GM12878 (cell line): ENCODE data around the gene MEDAG. TPM values are rescaled to one million over a fixed set of nuclear protein-coding genes. Genes with fewer than 3 reads are reported as not detected.

Source experiments
- ATAC-seq: fragments of 200-7000 bp; cut with Tn5 transposase; 3 replicates; pipeline ENCODE4 v1.9.1; 2020; ENCODE audit warnings: mild to moderate bottlenecking, moderate library complexity
- BruUV-seq: library from RNA; stranded (reverse); fragments of 400-500 nt; replicated peaks from 2 replicates; lab custom pipeline; 2021; lab: Mats Ljungman, UMichigan
- CTCF ChIA-PET: fragments of 300-600 bp; sonication (Branson Sonifier 250); formaldehyde crosslinking; extraction: SDS; loops from one replicate; lab custom pipeline; 2021; ENCODE audit warnings: inconsistent platforms; lab: Yijun Ruan, JAX
- POLR2A ChIA-PET: fragments of 350-600 bp; formaldehyde crosslinking; extraction: SDS; loops from one replicate; lab custom pipeline; 2021; ENCODE audit warnings: inconsistent platforms; lab: Charles Lee
- RAD21 ChIA-PET: fragments of 300-600 bp; sonication (Branson Sonifier 250); formaldehyde crosslinking; loops from one replicate; lab custom pipeline; 2023; ENCODE audit warnings: antibody characterized with exemption; ENCODE audit not compliant: unreplicated experiment; lab: Charles Lee
- SMC1A ChIA-PET: fragments of 300-600 bp; sonication (Branson Sonifier 250); formaldehyde crosslinking; loops from one replicate; lab custom pipeline; 2023; ENCODE audit not compliant: unreplicated experiment, uncharacterized antibody; lab: Charles Lee
- DNase-seq: peaks from one replicate; pipeline ENCODE4 v3.0.0-alpha.2; 2011; ENCODE audit warnings: low read depth, low spot score
- FAIRE-seq: peaks from 3 replicates; lab custom pipeline; 2011; peaks lifted over from hg19 to GRCh38; lab: Jason Lieb, UNC
- H2AFZ ChIP-seq: 2 replicates; pipeline ENCODE4 v1.6.0; 2011; ENCODE audit warnings: low read depth, low read length, control low read depth; ENCODE audit not compliant: control insufficient read depth
- H3K27ac ChIP-seq: 2 replicates; pipeline ENCODE4 v1.5.1; 2011; ENCODE audit warnings: control low read depth; ENCODE audit not compliant: control insufficient read depth, insufficient read depth
- H3K27me3 ChIP-seq, 2 experiments: replicated peaks in 1 of 2; 2 replicates each; pipeline versions ENCODE4 v1.6.0 to v1.6.1; 2011; ENCODE audit warnings: low read length in 1 of 2; ENCODE audit not compliant: control insufficient read depth in 2 of 2, insufficient read depth in 2 of 2
- H3K36me3 ChIP-seq, 2 experiments: 2 replicates each; pipeline ENCODE4 v1.5.1; 2011; ENCODE audit warnings: low read length in 1 of 2; ENCODE audit not compliant: control insufficient read depth in 2 of 2, insufficient read depth in 2 of 2
- H3K4me1 ChIP-seq: 2 replicates; pipeline ENCODE4 v1.6.1; 2011; ENCODE audit warnings: mild to moderate bottlenecking, low read length, moderate library complexity, mixed read lengths; ENCODE audit not compliant: control insufficient read depth, insufficient read depth
- H3K4me2 ChIP-seq: 2 replicates; pipeline ENCODE4 v1.6.0; 2011; ENCODE audit warnings: control low read depth; ENCODE audit not compliant: control insufficient read depth, insufficient read depth
- H3K4me3 ChIP-seq: fragments of 200-600 bp; sonication (generic); 2 replicates; pipeline ENCODE4 v1.5.1; 2016
- H3K79me2 ChIP-seq: 2 replicates; pipeline ENCODE4 v1.6.0; 2011; ENCODE audit warnings: low read length; ENCODE audit not compliant: control insufficient read depth, insufficient read depth
- H3K9ac ChIP-seq: 2 replicates; pipeline ENCODE4 v1.8.0; 2011; ENCODE audit warnings: low read length, control low read depth, mixed read lengths; ENCODE audit not compliant: control insufficient read depth, insufficient read depth
- H3K9me3 ChIP-seq: replicated peaks from 3 replicates; pipeline ENCODE4 v1.5.1; 2011; ENCODE audit warnings: mild to moderate bottlenecking, low read length; ENCODE audit not compliant: control insufficient read depth, insufficient read depth
- H4K20me1 ChIP-seq: 2 replicates; pipeline ENCODE4 v1.6.0; 2011; ENCODE audit not compliant: control insufficient read depth, insufficient read depth
- ATF3 ChIP-seq: IDR thresholded peaks from 2 replicates; pipeline ENCODE4 v1.6.1; 2011; ENCODE audit warnings: low read depth, mild to moderate bottlenecking, low read length, moderate library complexity, borderline replicate concordance; ENCODE audit errors: extremely low read depth
- BCLAF1 ChIP-seq: fragments of 450-650 bp; IDR thresholded peaks from 2 replicates; pipeline ENCODE4 v1.6.1; 2017; ENCODE audit warnings: antibody characterized with exemption, mild to moderate bottlenecking, moderate library complexity
- BMI1 ChIP-seq: fragments of 450-650 bp; IDR thresholded peaks from 2 replicates; pipeline ENCODE4 v1.6.1; 2016; ENCODE audit warnings: mild to moderate bottlenecking, moderate library complexity, borderline replicate concordance
- CBX5 ChIP-seq: sonication (generic); IDR thresholded peaks from 2 replicates; pipeline ENCODE4 v1.6.1; 2016; ENCODE audit warnings: low read depth, moderate library complexity, mild to moderate bottlenecking, inconsistent platforms
- CREM ChIP-seq: IDR thresholded peaks from 2 replicates; pipeline ENCODE4 v1.6.1; 2014; ENCODE audit warnings: antibody characterized with exemption, low read depth
- EP300 ChIP-seq, 2 experiments: fragments of 150-350 bp in 1 of 2; IDR thresholded peaks; 2 replicates each; pipeline ENCODE4 v1.6.1; 2011 to 2012; ENCODE audit warnings: low read depth in 2 of 2, low read length in 2 of 2, borderline replicate concordance in 1 of 2, improper control_type of control experiment in 1 of 2, inconsistent platforms in 1 of 2; ENCODE audit not compliant: control insufficient read depth in 1 of 2
- FOS ChIP-seq: IDR thresholded peaks from 3 replicates; pipeline ENCODE4 v1.6.1; 2011; ENCODE audit warnings: borderline replicate concordance; ENCODE audit not compliant: insufficient read length; ENCODE audit errors: extremely low read depth
- GATAD2B ChIP-seq: fragments of 450-650 bp; conservative IDR thresholded peaks from 2 replicates; pipeline ENCODE4 v1.6.1; 2017; ENCODE audit warnings: low read depth, mild to moderate bottlenecking, moderate library complexity
- MTA3 ChIP-seq: IDR thresholded peaks from 2 replicates; pipeline ENCODE4 v1.6.1; 2012; ENCODE audit warnings: low read length, inconsistent platforms, borderline replicate concordance
- NR2F1 ChIP-seq: fragments of 450-650 bp; conservative IDR thresholded peaks from 2 replicates; pipeline ENCODE4 v1.6.1; 2017; ENCODE audit warnings: mild to moderate bottlenecking
- PAX8 ChIP-seq: fragments of 450-650 bp; IDR thresholded peaks from 2 replicates; pipeline ENCODE4 v1.6.1; 2017; ENCODE audit warnings: mild to moderate bottlenecking, moderate library complexity
- RB1 ChIP-seq: fragments of 450-650 bp; formaldehyde crosslinking; IDR thresholded peaks from 2 replicates; pipeline ENCODE4 v1.6.1; 2017; ENCODE audit warnings: mild to moderate bottlenecking, borderline replicate concordance
- RFX5 ChIP-seq: IDR thresholded peaks from 2 replicates; pipeline ENCODE4 v1.6.1; 2011; ENCODE audit warnings: low read depth, low read length, improper control_type of control experiment
- SMAD5 ChIP-seq: IDR thresholded peaks from 2 replicates; pipeline ENCODE4 v1.6.1; 2016; ENCODE audit warnings: antibody characterized with exemption, low read depth
- SREBF2 ChIP-seq: IDR thresholded peaks from 2 replicates; pipeline ENCODE4 v1.6.1; 2012; ENCODE audit warnings: mild to moderate bottlenecking, low read length
- SRF ChIP-seq, 2 experiments: IDR thresholded peaks; 2 replicates each; pipeline ENCODE4 v1.6.1; 2011; ENCODE audit warnings: low read depth in 2 of 2, low read length in 2 of 2, mild to moderate bottlenecking in 1 of 2, moderate library complexity in 1 of 2
- STAT3 ChIP-seq: IDR thresholded peaks from 2 replicates; pipeline ENCODE4 v1.6.1; 2011; ENCODE audit warnings: low read depth, low read length, improper control_type of control experiment
- TCF12 ChIP-seq: IDR thresholded peaks from 2 replicates; pipeline ENCODE4 v1.6.1; 2011; ENCODE audit warnings: low read depth, mild to moderate bottlenecking, low read length
- ZBTB4 ChIP-seq: fragments of 450-650 bp; formaldehyde crosslinking; IDR thresholded peaks from 2 replicates; pipeline ENCODE4 v1.4.0; 2022; ENCODE audit warnings: mild to moderate bottlenecking, moderate library complexity
- WGBS: methylation state at CpG from one replicate; pipeline ENCODE4 v1.1.6; 2016; ENCODE audit warnings: low lambda C conversion rate; ENCODE audit not compliant: insufficient replicate concordance, insufficient coverage; ENCODE audit errors: missing lambda C conversion rate; 5-methylcytosine and 5-hydroxymethylcytosine counted together
- in situ Hi-C: fragments of 300-500 bp; cut with MboI; formaldehyde crosslinking; loops from 9 replicates; pipeline ENCODE4 v1.14.3; 2018; ENCODE audit warnings: mixed read lengths
- intact Hi-C: fragments of 100-400 bp; cut with micrococcal nuclease; formaldehyde crosslinking; loops from one replicate; pipeline ENCODE4 v1.14.2; 2022; ENCODE audit not compliant: unreplicated experiment
- polyA plus RNA-seq, 11 experiments: library from polyadenylated mRNA; depleted of rRNA in 4 of 11; unstranded in 6 of 11; stranded (reverse) in 5 of 11; fragments of >200 nt; fragmentation: Nextera tagmentation in 4 of 11; fragmentation: Illumina TruSeq in 1 of 11; extraction: Ambion mirVana in 4 of 11; extraction: Trizol in 1 of 11; gene quantifications; 1 replicate in 1 of 11; 2 replicates in 10 of 11; pipeline versions ENCODE4 v1.2.1 to v1.2.3, GENCODE V29; 2011 to 2016; ENCODE audit warnings: inconsistent platforms in 2 of 11, missing spikeins in 2 of 11, low read depth in 1 of 11
- total RNA-seq, 4 experiments: library from RNA; depleted of rRNA in 3 of 4; stranded (reverse); fragments of >200 nt in 3 of 4; fragmentation: Illumina TruSeq in 1 of 4; extraction: Trizol in 1 of 4; gene quantifications; 2 replicates each; pipeline versions ENCODE4 v1.2.1 to v1.2.3, GENCODE V29; 2013 to 2021

Gene MEDAG
- total and polyA plus RNA-seq, 10 of the 15 experiments (the other 5 are each of a cell fraction or from before 2014, with no cell fraction given): 0.03 TPM; not detected in 9

- Histone ChIP-seq H3K9me3 (no peaks in the 10 kb centered on the region), H3K4me3 (no peak overlapping the region), H4K20me1 (no peaks in the 10 kb centered on the region), H3K9ac (no peak overlapping the region), H3K79me2 (no peaks in the 10 kb centered on the region), H3K4me2 (no peak overlapping the region), H3K27me3 (peaks cover 0 to 5% of the 10 kb centered on the region in 2 experiments; a peak in 3 of 4 replicates), H3K4me1 (no peaks in the 10 kb centered on the region), H3K27ac (no peak overlapping the region), H3K36me3 (no peaks in the 10 kb centered on the region), H2AFZ (no peak overlapping the region)
- TF ChIP-seq STAT3: no peak
- TF ChIP-seq RB1: no peak
- TF ChIP-seq CREM: no peak
- no peak for TF ChIP-seq SREBF2
- no peak for TF ChIP-seq RFX5
- no peak for TF ChIP-seq NR2F1
- TF ChIP-seq SMAD5: no peak
- TF ChIP-seq GATAD2B: no peak
- TF ChIP-seq SRF (IDR thresholded peaks at IDR 0.05; ENCODE audit: low read depth in 2 of 2, low read length in 2 of 2): no peak
- TF ChIP-seq BMI1: no peak
- no peak for TF ChIP-seq EP300 (IDR thresholded peaks at IDR 0.05; ENCODE audit: borderline replicate concordance in 1 of 2, control insufficient read depth in 1 of 2, low read depth in 2 of 2, low read length in 2 of 2)
- TF ChIP-seq TCF12: no peak
- TF ChIP-seq ATF3: no peak
- no peak for TF ChIP-seq MTA3
- TF ChIP-seq FOS: no peak
- TF ChIP-seq CBX5: no peak
- TF ChIP-seq BCLAF1: no peak
- TF ChIP-seq PAX8: no peak
- TF ChIP-seq ZBTB4: no peak
- no peak for DNase-seq
- BruUV-seq: no TSS peak
- WGBS: 8% methylated on average over 4 of the region's 4 CpGs
- POLR2A ChIA-PET: no interaction called here
- intact Hi-C loops: no loop called here
- SMC1A ChIA-PET: interaction anchor here (1.1 kb wide), 1 partner anchor 8 kb away, joined by 3 read pairs; no protein-coding TSS in a partner anchor
- FAIRE-seq: no peak
- ATAC-seq: no peak
- RAD21 ChIA-PET: no interaction called here
- CTCF ChIA-PET: no interaction called here
- in situ Hi-C loops: no loop called here
Observed at GRCh38 chr13:30900436-30900835, 5.6 kb upstream of the MEDAG start.
